Stimulated activated CD4-positive, alpha-beta T cell treated with anti-CD3 and anti-CD28 coated beads, Interleukin-4, amount 100 ng/mL, for 1 hour (primary cell): ENCODE data around the gene HKDC1.
A peak's percentile ranks its signal among the peaks of the same experiment; 100 is the strongest.

Experiments used
- DNase-seq: peaks from one replicate; pipeline ENCODE4 v3.0.0-alpha.2; 2020

The HKDC1 gene

GRCh38 chr10:69217119-69217754 lies 2.9 kb upstream of the HKDC1 start:
- DNase-seq, result no peak

- DNase-seq, result no peak
Measured at GRCh38 chr10:69218831-69219230, 1.3 kb upstream of the HKDC1 start.

GRCh38 chr10:69220507-69220906 lies 375 bp downstream of the HKDC1 start:
- no peak for DNase-seq

GRCh38 chr10:69222157-69223027 lies 2.3 kb downstream of the HKDC1 start:
- DNase-seq, result peak; percentile 55

GRCh38 chr10:69223028-69223342 lies 2.9 kb downstream of the HKDC1 start:
- no peak for DNase-seq

- DNase-seq, result no peak
Measured at GRCh38 chr10:69224862-69225657, 4.9 kb downstream of the HKDC1 start.

- no peak for DNase-seq
Measured at GRCh38 chr10:69225681-69226080, 5.5 kb downstream of the HKDC1 start.

- DNase-seq, result no peak
Measured at GRCh38 chr10:69226919-69227450, 6.9 kb downstream of the HKDC1 start.

- no peak for DNase-seq
Measured at GRCh38 chr10:69228151-69228550, 8.0 kb downstream of the HKDC1 start.

GRCh38 chr10:69229616-69229916 lies 9.4 kb downstream of the HKDC1 start:
- DNase-seq, result no peak

GRCh38 chr10:69230128-69230527 lies 10.0 kb downstream of the HKDC1 start:
- DNase-seq, result no peak

- no peak for DNase-seq
Measured at GRCh38 chr10:69232252-69232651, 12.1 kb downstream of the HKDC1 start.

DNA sequence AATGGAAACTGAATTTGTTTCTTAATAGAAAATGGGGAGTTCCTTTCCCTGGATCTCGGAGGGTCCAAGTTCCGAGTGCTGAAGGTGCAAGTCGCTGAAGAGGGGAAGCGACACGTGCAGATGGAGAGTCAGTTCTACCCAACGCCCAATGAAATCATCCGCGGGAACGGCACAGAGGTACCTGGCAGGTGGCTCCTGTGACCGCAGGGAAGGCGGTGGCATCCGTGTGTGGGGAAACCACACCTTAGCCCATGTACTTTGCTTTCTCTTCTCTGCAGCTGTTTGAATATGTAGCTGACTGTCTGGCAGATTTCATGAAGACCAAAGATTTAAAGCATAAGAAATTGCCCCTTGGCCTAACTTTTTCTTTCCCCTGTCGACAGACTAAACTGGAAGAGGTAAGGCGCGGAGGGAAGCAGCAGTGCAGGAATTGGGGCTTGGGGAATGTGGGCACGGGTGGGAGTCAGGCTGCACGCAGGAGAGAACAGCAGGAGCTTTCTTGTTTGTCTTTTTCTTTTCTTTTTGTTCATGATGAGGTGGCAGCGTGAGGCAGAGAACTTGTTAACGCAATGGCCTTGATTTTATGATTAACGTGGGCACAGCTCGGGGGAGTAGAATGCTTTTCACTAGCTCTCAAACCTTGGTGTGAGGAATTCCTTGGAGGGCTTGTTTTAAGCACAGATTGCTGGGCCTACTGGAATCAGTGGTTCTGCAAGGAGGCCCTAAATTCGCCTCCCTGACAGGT lies 12.8 kb downstream of the HKDC1 start:
- no peak for DNase-seq

- no peak for DNase-seq
Measured at GRCh38 chr10:69234447-69234846, 14.3 kb downstream of the HKDC1 start.

DNA sequence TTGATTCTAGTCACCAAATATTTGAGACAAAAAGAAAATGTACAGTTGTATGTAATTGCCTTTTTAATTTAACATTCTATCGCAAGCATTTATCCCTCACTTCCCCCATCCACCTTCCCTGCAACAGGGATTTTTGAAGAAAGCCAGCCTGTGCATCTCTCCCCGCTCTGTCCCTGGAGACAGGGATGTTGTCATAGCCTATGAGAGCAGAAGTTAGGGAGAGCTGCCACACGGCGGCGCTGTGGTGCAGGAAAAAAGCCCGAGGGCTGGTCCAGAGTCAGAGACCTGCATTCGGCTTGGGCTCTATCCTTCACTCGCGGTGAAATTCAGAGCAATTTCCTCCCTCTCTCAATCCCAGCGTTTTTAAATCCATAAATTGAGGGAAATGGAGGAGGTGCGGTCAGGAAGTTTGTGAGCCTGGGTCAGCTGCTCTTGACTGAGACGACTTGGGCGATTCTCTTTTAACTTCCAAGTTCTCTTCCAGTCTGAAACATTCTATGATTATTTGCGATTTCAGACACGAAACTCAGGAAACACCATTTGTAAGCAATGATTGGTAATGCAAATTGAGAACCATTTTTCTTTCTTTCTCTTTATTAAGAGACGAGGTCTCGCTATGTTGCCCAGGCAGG lies 17.5 kb downstream of the HKDC1 start:
- DNase-seq, result peak; percentile 89

DNA sequence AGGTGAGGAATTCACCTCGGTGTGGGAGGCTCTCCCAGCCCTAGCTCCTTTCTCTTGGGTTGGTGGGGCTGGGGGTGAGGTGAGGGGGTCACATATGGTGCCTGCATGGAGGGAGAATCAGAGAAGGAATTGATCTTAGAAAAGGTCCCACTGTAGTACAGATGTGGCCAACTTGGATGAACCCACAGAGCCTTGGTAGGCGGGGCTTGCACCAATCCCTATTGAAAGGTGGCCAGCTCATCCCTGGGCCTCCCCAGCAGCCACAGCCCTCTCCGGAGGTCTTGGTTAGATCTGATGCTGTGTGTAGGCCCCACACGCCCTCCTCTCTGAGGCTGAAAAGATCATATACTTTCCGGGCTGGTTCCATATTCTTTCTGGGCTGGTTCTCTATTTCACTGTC lies 19.0 kb downstream of the HKDC1 start:
- DNase-seq, result no peak

DNA sequence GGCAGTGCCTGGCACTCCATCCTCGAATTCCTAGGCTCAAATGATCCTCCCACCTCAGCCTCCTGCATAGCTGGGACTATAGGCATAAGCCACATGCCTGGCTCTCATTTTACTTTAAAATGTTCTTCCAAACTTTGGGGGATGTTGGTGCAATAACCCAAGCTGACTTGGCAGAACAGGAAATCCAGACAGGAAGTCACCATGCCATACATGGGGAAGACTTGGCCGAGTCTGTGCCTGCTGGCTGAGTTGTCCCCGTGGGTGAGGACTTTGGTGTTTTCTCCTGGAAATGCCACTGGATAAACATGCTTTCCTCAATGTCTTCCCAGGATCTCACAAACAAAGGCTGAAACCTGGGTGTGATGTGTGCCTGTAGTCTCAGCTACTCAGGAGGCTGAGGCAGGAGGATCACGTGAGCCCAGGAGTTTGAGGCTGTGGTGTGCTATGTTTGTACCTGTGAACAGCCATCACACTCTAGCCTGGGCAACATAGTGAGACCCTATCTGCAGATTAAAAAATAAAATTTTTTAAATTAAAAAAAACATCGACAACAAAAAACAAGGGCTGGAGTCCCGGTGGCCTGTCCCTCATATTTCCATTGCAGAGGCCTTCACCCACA lies 19.8 kb downstream of the HKDC1 start:
- no peak for DNase-seq

- DNase-seq, result no peak
Measured at GRCh38 chr10:69240455-69240854, 20.3 kb downstream of the HKDC1 start.

DNA sequence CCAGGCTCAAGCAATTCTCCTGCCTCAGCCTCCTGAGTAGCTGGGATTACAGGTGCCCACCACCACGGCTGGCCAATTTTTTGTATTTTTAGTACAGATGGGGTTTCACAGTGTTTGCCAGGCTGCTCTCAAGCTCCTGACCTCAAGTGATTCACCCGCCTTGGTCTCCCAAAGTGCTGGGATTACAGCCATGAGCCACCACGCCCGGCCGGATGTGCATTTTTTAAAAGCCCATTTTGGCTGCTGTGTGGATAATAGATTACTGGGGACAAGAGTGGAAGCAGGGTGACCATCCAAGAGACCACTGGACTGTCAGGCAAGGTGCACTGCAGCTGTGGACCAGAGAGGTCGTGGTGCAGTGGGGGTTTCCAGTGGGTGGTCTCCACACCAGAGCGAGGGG lies 21.4 kb downstream of the HKDC1 start:
- no peak for DNase-seq

GRCh38 chr10:69242040-69242851 lies 22.1 kb downstream of the HKDC1 start:
- no peak for DNase-seq

DNA sequence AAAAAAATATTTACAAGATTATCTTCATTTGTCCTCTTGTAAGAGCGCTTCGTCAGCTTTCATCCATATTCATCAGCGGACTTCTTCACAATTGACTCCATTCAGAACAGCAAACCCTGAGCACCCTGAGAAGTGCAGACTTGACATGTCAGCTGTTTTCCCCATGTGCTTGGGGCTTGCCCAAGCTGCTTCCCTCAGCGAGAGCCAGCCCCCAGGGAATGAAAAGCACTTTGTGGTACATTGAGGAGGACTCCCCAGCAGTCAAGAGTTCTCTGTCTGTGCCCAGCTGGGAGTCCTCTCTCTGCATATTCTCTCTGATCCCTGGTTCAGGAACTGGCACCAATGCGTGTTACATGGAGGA lies 22.7 kb downstream of the HKDC1 start:
- DNase-seq, result no peak
